ENCODE data around the gene ZNF454. TPM values are rescaled to one million over a fixed set of nuclear protein-coding genes. Genes with fewer than 3 reads are reported as not detected.

The ZNF454 gene
- total RNA-seq = 1 to 10 TPM in 1 of 4 donors, under 1 TPM in 3; 0.08 to 4.2 (median 0.51) TPM

DNA sequence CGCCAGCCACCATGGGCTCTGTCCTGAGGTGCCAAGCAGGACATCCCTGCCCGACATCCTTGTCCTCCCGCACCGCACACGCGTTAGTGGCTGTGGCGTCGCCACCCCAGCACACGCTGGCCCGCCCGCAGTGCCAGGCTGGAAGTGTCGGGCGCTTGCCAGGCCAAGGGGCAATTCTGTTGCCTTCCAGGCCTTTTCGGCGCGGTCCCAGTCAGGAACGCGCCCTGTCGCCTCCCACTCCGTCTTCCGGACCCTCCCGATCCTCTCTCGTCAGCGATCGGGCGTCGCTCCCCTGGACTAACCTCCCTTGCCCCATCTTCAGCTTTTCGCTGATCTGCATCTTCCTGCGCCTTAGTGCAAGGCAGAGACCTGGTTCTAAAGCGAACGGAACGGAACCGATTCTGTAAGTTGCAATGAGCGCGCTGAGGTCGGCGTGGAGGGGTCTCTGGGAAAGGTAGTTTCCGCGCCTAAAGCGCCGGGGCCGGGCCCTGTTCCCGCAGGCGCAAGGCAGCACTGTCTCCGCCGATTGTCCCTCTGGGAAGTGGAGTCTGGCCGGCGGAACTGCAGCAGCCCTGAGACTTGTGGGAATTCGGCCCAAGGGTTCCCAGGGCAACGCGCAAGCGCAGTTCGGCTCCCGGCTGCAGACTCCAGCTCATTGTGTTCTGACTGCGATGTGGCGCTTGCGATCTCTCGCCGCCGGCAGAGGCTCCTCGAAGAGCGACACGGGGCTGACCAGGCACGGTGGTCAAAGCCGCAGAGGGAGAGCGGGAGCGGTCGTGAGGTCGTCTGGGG lies at the start of gene ZNF454:
Gene ZNF454 (plus strand): TSS at position 630 of the 792 bp plus-strand sequence. CDS start 1,594 bp downstream, outside the sequence.
- 3 to 14% methylated on average over 57 to 61 of the region's 69 CpGs for WGBS, 2 donors
- DNase-seq (ENCODE audit: low spot score in 2 of 2) = peak; percentile 80 to 96
- intact Hi-C loops (cut with DNase I; ENCODE audit: low total_unique reads) = no loop called here
- H3K4me3 ChIP-seq (ENCODE audit: low read depth, poor library complexity, severe bottlenecking) = peak within 1 kb of the TSS; percentile 37
- no peak for TF ChIP-seq POLR2A (IDR thresholded peaks at IDR 0.05)
- TF ChIP-seq, protein P1, sequence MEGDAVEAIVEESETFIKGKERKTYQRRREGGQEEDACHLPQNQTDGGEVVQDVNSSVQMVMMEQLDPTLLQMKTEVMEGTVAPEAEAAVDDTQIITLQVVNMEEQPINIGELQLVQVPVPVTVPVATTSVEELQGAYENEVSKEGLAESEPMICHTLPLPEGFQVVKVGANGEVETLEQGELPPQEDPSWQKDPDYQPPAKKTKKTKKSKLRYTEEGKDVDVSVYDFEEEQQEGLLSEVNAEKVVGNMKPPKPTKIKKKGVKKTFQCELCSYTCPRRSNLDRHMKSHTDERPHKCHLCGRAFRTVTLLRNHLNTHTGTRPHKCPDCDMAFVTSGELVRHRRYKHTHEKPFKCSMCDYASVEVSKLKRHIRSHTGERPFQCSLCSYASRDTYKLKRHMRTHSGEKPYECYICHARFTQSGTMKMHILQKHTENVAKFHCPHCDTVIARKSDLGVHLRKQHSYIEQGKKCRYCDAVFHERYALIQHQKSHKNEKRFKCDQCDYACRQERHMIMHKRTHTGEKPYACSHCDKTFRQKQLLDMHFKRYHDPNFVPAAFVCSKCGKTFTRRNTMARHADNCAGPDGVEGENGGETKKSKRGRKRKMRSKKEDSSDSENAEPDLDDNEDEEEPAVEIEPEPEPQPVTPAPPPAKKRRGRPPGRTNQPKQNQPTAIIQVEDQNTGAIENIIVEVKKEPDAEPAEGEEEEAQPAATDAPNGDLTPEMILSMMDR (IDR thresholded peaks at IDR 0.05) = no peak

DNA sequence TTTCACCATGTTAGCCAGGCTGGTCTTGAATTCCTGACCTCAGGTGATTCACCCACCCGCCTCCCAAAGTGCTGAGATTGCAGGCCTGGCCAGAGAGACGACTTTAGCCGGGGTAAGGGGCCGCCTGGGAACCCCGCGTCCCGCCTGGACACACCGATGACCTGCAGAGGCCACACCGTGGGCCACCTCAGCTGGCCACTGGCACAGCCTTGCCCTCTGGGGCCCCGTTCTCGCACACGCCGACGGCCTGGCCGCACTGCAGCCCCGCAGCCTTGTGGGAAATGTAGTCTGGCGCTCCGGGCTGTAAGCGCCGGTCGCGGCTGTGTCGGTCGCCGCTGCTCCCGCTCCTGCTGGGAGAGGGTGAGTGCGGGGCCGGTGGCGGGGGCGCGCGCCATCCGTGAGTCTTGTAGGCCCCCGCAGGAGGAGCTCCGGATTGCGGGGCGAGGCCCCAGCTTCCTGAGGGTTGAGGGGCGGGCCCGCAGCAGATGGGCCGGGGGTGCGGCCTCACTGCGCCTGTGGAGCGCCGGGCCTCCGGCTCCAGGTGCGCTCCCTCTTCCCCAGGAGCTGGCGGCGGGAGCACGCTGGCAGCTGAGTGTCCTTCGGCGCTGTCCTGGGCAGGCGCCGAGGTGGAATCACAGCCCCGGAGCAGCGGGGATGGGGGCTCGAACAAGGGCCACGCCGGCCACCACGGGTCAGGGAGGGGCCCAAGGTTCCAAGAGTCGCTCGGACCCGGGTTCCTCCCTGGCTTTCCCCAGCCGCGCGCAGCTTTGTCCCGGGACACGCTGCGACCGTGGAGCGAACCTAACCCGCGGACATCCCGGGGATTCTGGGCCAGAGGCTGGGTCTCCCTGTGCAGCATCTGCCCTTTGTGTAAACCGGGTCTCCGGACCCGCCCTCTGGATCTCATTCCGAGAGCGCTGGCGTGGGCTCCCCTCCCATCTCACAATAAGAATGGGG lies 45.1 kb upstream of the ZNF454 start, which contains the start of gene ZFP2:
Gene ZFP2 (plus strand): TSS at position 299 of the 957 bp plus-strand sequence. CDS start 35,401 bp downstream, outside the sequence.
- peak; percentile 16 to 87 for DNase-seq (ENCODE audit: low spot score in 2 of 2)
- TF ChIP-seq, protein P1 (IDR thresholded peaks at IDR 0.05) = no peak
- no peak for TF ChIP-seq POLR2A (IDR thresholded peaks at IDR 0.05)
- intact Hi-C loops (cut with DNase I; ENCODE audit: low total_unique reads) = no loop called here
- peak within 1 kb of the TSS; percentile 51 for H3K4me3 ChIP-seq (ENCODE audit: low read depth, poor library complexity, severe bottlenecking)
- WGBS, 2 donors = 2 to 3% methylated on average over 26 to 54 of the region's 79 CpGs

DNA sequence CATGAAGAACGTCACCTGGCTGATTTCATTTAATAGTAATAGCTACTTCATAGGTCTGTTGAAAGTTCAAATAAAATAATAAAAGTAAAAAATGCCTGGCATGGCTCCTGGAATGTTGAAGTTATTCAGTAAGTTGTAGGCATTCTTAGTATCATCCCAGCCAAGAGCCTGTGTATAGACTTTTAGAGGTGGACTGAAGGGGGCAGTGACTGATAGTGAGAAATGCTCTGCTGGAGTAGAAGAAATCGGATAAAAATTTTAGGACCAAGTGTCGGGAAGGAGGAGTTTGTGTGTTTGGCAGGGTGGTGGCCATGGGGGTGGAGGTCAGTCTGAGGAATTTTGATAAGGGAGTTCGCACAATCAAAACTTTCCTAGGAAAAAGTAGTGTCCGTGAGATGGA lies 41.7 kb upstream of the ZNF454 start:
- TF ChIP-seq POLR2A (IDR thresholded peaks at IDR 0.05) = no peak
- TF ChIP-seq, protein P1 (IDR thresholded peaks at IDR 0.05) = no peak
- intact Hi-C loops (cut with DNase I; ENCODE audit: low total_unique reads) = no loop called here
- DNase-seq (ENCODE audit: low spot score in 2 of 2) = no peak
- no peak overlapping the region for H3K4me3 ChIP-seq (ENCODE audit: low read depth, poor library complexity, severe bottlenecking)
- WGBS, 2 donors = 88 to 92% methylated on average over 5 of the region's 5 CpGs

DNA sequence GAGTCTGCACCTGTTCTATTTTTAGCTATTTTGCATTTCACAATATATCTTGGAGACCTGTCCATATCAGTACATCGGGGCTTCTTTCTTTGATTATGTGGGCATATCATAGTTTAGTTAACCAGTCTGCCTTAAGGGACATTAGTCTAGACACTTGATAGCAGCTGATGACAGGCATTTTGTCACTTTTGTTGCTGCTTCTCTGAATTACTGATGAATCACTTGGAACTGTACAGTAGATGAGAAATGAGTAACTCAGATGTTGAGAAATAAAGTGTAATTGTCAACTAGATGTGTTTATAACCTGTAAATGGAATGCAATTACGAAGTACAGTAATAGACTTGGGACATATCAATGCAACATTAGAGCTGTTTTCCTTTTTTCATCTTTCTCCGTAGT lies 38.1 kb upstream of the ZNF454 start:
- intact Hi-C loops (cut with DNase I; ENCODE audit: low total_unique reads) = no loop called here
- DNase-seq (ENCODE audit: low spot score in 2 of 2) = no peak
- 59 to 96% methylated on average over 3 of the region's 3 CpGs for WGBS, 2 donors
- TF ChIP-seq POLR2A (IDR thresholded peaks at IDR 0.05) = no peak
- TF ChIP-seq, protein P1 (IDR thresholded peaks at IDR 0.05) = no peak
- no peak overlapping the region for H3K4me3 ChIP-seq (ENCODE audit: low read depth, poor library complexity, severe bottlenecking)

DNA sequence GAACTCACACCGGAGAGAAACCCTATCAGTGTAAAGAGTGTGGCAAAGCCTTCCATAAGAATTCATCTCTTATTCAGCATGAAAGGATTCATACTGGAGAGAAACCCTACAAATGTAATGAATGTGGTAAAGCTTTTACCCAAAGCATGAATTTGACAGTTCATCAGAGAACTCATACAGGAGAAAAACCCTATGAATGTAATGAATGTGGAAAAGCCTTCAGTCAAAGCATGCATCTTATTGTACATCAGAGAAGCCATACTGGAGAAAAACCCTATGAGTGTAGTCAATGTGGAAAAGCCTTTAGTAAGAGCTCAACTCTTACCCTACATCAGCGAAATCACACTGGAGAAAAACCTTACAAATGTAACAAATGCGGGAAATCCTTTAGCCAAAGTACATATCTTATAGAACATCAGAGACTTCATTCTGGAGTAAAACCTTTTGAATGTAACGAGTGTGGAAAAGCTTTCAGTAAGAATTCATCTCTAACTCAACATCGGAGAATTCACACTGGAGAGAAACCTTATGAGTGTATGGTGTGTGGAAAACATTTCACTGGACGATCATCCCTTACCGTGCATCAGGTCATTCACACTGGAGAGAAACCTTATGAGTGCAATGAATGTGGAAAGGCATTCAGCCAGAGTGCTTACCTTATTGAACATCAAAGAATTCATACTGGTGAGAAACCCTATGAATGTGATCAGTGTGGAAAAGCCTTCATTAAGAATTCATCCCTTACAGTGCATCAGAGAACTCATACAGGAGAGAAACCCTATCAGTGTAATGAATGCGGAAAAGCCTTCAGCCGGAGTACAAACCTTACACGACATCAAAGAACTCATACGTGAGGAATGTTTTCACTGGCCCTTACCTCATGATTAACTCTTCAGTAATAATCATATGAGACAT lies 8.9 kb upstream of the ZNF454 start:
- DNase-seq (ENCODE audit: low spot score in 2 of 2) = no peak
- no peak for TF ChIP-seq POLR2A (IDR thresholded peaks at IDR 0.05)
- TF ChIP-seq, protein P1 (IDR thresholded peaks at IDR 0.05) = no peak
- WGBS, 2 donors = 96 to 97% methylated on average over 11 of the region's 11 CpGs
- no peak overlapping the region for H3K4me3 ChIP-seq (ENCODE audit: low read depth, poor library complexity, severe bottlenecking)
- intact Hi-C loops (cut with DNase I; ENCODE audit: low total_unique reads) = no loop called here

All from lower leg skin (tissue), 4 donors.